ENCODE measurements around the gene FILIP1. TPM values are rescaled to one million over a fixed set of nuclear protein-coding genes. Genes with fewer than 3 reads are reported as not detected.

The FILIP1 gene
- polyA plus RNA-seq, 3 donors = not detected

DNA sequence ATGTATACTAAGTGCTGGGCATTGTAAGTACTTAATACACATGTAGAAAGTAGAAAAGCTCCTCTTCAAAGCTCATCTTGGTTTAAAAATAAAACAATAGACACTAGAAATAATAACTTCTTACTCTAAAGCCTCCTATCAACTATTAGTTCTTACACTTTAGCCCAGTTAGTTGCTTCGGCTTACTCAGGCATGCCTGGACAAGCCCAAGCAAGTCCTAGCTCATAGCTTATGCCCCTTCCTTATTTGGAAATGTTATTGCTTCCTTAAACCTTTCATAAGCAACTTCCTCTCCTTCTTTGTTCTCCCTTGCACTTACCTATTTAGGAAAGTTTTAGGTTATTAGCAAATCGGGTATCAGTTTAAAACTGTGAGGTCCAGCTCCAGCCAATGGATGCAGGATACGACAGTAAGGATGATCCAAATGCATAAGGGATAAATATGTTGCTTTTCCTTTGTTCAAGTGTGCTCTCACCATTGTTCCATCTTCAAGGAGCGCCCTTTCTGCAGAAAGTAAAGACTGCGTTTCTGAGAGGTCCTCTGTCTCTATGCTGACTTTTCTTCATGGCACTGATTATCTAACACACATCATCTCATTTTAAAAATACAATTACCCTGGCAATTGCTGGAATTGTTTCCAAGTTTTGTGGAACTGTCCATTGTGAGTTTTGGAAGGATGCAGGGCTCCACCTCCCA lies 221.3 kb downstream of the FILIP1 start:
- TF ChIP-seq, protein P1, sequence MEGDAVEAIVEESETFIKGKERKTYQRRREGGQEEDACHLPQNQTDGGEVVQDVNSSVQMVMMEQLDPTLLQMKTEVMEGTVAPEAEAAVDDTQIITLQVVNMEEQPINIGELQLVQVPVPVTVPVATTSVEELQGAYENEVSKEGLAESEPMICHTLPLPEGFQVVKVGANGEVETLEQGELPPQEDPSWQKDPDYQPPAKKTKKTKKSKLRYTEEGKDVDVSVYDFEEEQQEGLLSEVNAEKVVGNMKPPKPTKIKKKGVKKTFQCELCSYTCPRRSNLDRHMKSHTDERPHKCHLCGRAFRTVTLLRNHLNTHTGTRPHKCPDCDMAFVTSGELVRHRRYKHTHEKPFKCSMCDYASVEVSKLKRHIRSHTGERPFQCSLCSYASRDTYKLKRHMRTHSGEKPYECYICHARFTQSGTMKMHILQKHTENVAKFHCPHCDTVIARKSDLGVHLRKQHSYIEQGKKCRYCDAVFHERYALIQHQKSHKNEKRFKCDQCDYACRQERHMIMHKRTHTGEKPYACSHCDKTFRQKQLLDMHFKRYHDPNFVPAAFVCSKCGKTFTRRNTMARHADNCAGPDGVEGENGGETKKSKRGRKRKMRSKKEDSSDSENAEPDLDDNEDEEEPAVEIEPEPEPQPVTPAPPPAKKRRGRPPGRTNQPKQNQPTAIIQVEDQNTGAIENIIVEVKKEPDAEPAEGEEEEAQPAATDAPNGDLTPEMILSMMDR (IDR thresholded peaks at IDR 0.05) = no peak
- no peaks in the 10 kb centered on the region for H3K9me3 ChIP-seq (replicated peaks in 1 of 2; ENCODE audit: control insufficient read depth in 1 of 2, insufficient read depth in 1 of 2, low read length in 2 of 2)
- peak overlapping the region; percentile 16 to 63 (median 45) for H3K4me3 ChIP-seq (replicated peaks in 1 of 3; ENCODE audit: low read depth in 2 of 3, low read length in 3 of 3)
- H3K27me3 Mint-ChIP-seq (ENCODE audit: low read depth in 3 of 3) = peaks cover 0 to 2% (median 0%) of the 10 kb centered on the region in 3 donors
- H3K27me3 ChIP-seq (ENCODE audit: control insufficient read depth in 2 of 2, insufficient read depth in 2 of 2, low read length in 2 of 2) = no peaks in the 10 kb centered on the region
- DNase-seq = peak; percentile 14 to 51 (median 47)
- no peaks in the 10 kb centered on the region for H3K9me3 Mint-ChIP-seq
- peak overlapping the region; percentile 66 to 83 for H3K4me3 Mint-ChIP-seq
- peaks cover 2 to 25% of the 10 kb centered on the region in 2 donors for H3K36me3 ChIP-seq (replicated peaks in 1 of 2; ENCODE audit: control insufficient read depth in 1 of 2, insufficient read depth in 2 of 2, low read length in 2 of 2)
- peaks cover 96% of the 10 kb centered on the region for H3K79me2 ChIP-seq (ENCODE audit: insufficient read depth, low read length)
- peak overlapping the region; percentile 62 for H3K4me2 ChIP-seq (replicated peaks; ENCODE audit: extremely low read depth, low read length, poor library complexity, severe bottlenecking)
- peaks cover 38 to 43% of the 10 kb centered on the region in 2 donors for H3K4me1 ChIP-seq (ENCODE audit: control insufficient read depth in 1 of 2, insufficient read depth in 2 of 2, low read length in 2 of 2)
- H3K27ac ChIP-seq (ENCODE audit: low read depth in 1 of 2, low read length in 2 of 2) = peak overlapping the region; percentile 13 to 85
- H3K36me3 Mint-ChIP-seq = peaks cover 5 to 16% of the 10 kb centered on the region in 2 donors
- H3K27ac Mint-ChIP-seq = peak overlapping the region; percentile 81 to 92 (median 89)
- intact Hi-C loops (cut with micrococcal nuclease) = no loop called here
- H4K20me1 ChIP-seq (ENCODE audit: insufficient read depth, low read length) = peaks cover 56% of the 10 kb centered on the region
- H2AFZ ChIP-seq (ENCODE audit: insufficient read depth, low read depth, low read length, poor library complexity, severe bottlenecking) = peak overlapping the region; percentile 55
- H3K4me1 Mint-ChIP-seq = peaks cover 53% of the 10 kb centered on the region
- H3K9ac ChIP-seq (ENCODE audit: insufficient read depth, low read length, poor library complexity, severe bottlenecking) = peak overlapping the region; percentile 38
- WGBS (ENCODE audit: insufficient coverage) = 50% methylated on average over 2 of the region's 5 CpGs

DNA sequence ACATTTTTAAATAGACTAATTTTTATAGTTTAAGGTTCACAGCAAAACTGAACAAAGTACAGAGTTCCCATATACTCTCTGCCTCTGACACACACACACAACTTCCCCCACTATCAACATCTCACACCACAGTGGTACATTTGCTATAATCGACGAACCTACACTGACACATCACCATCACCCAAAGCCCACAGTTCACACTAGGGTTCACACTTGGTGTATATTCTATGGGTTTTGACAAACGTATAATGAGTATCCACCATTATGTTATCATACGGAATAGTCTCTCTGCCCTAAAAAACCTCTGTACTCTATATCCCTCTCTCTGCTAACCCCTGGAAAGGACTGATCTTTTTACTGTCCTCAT lies 224.6 kb downstream of the FILIP1 start:
- H3K4me3 Mint-ChIP-seq = no peak overlapping the region
- H3K36me3 Mint-ChIP-seq = peaks cover 6 to 28% of the 10 kb centered on the region in 2 donors

More for the DNA sequence above, 224.6 kb downstream of the FILIP1 start:
- Mint-ChIP-seq H3K9me3 (no peaks in the 10 kb centered on the region), H3K4me1 (peaks cover 29% of the 10 kb centered on the region), H3K27ac (peak overlapping the region in 3 of 7 donors; percentile 11 to 37 (median 15)), H3K27me3 (ENCODE audit: low read depth in 3 of 3) (no peaks in the 10 kb centered on the region)
- no peak for DNase-seq
- H3K9ac ChIP-seq (ENCODE audit: insufficient read depth, low read length, poor library complexity, severe bottlenecking) = no peak overlapping the region
- no peaks in the 10 kb centered on the region for H3K9me3 ChIP-seq (replicated peaks in 1 of 2; ENCODE audit: control insufficient read depth in 1 of 2, insufficient read depth in 1 of 2, low read length in 2 of 2)
- H3K4me1 ChIP-seq (ENCODE audit: control insufficient read depth in 1 of 2, insufficient read depth in 2 of 2, low read length in 2 of 2) = peaks cover 23 to 26% of the 10 kb centered on the region in 2 donors
- no peak overlapping the region for H3K4me3 ChIP-seq (replicated peaks in 1 of 3; ENCODE audit: low read depth in 2 of 3, low read length in 3 of 3)
- H2AFZ ChIP-seq (ENCODE audit: insufficient read depth, low read depth, low read length, poor library complexity, severe bottlenecking) = no peak overlapping the region
- H3K27me3 ChIP-seq (ENCODE audit: control insufficient read depth in 2 of 2, insufficient read depth in 2 of 2, low read length in 2 of 2) = no peaks in the 10 kb centered on the region
- no peak overlapping the region for H3K27ac ChIP-seq (ENCODE audit: low read depth in 1 of 2, low read length in 2 of 2)
- no peak overlapping the region for H3K4me2 ChIP-seq (replicated peaks; ENCODE audit: extremely low read depth, low read length, poor library complexity, severe bottlenecking)
- intact Hi-C loops (cut with micrococcal nuclease) = loop anchor here (5.0 kb wide), 1 partner anchor 258 kb away; no protein-coding TSS in a partner anchor
- no CpG with 5 or more reads among the region's 4 CpGs for WGBS (ENCODE audit: insufficient coverage)
- H4K20me1 ChIP-seq (ENCODE audit: insufficient read depth, low read length) = peaks cover 58% of the 10 kb centered on the region
- peaks cover 92% of the 10 kb centered on the region for H3K79me2 ChIP-seq (ENCODE audit: insufficient read depth, low read length)
- TF ChIP-seq, protein P1 (IDR thresholded peaks at IDR 0.05) = no peak
- H3K36me3 ChIP-seq (replicated peaks in 1 of 2; ENCODE audit: control insufficient read depth in 1 of 2, insufficient read depth in 2 of 2, low read length in 2 of 2) = peaks cover 6 to 31% of the 10 kb centered on the region in 2 donors
